Stimulated activated CD4-positive, alpha-beta T cell treated with anti-CD3 and anti-CD28 coated beads, Interleukin-15, amount 100 ng/mL, for 24 hours (primary cell): ENCODE data around the gene RPTOR.

Source experiments
- DNase-seq: peaks from one replicate; pipeline ENCODE4 v3.0.0-alpha.2; 2020

Gene RPTOR

DNA sequence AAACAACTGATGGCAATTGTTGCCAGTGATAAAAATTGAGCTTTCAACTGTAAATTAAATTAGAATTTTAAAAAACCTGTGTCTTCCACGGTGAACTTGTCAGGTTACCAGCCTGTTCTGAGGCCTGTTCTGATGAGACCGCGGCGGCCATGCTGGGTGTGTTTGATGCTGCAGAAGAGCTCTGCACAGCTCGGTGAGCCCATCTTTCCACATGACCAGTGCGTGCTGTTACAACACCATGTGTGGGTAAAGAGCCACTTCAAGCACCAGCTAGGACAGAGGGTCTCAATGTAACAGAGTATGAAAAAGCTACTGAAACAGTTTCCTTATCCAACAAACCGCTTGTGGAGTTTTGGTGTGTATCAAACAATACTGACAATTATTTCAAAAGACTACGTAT lies 48.5 kb downstream of the RPTOR start:
- DNase-seq, result no peak

DNA sequence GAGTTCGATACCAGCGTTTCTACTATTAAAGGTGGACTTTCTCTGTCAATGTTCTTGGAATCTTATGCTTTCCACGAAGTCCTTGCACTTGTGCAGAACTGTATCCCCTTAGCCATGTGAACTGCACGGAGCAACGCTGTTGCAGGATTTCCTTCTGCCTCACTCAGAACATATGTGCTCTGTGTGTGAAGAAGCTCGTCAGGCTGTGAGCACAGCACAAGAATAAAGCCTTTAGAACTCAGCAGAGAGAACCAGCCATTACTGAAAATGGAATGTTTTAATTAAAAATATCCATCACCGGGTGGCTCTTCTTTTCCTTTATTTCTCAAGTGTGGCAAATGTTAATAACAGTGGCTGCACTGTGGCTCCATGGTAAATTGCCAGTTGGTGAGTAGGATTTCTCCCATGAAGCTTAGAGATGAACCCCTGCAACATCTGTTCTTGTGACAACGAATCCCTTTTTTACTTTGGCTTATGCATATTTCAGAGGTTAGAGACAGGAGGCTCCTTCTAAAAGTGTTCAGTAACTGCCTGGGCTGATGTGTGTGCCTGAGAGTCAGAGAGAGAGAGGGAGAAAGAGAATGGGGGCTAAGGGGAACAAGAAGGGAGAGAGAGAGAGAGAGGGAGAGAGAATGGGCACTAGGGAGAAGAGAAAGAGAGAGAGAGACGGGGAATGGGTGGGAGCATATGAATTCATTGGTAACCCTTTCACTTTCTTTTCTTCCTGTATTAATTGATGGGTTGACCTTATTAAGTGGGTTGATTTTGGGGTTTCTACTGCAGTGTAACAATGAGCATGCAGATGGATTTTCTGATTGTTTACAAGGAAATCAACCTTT lies 50.0 kb downstream of the RPTOR start:
- DNase-seq, result no peak

DNA sequence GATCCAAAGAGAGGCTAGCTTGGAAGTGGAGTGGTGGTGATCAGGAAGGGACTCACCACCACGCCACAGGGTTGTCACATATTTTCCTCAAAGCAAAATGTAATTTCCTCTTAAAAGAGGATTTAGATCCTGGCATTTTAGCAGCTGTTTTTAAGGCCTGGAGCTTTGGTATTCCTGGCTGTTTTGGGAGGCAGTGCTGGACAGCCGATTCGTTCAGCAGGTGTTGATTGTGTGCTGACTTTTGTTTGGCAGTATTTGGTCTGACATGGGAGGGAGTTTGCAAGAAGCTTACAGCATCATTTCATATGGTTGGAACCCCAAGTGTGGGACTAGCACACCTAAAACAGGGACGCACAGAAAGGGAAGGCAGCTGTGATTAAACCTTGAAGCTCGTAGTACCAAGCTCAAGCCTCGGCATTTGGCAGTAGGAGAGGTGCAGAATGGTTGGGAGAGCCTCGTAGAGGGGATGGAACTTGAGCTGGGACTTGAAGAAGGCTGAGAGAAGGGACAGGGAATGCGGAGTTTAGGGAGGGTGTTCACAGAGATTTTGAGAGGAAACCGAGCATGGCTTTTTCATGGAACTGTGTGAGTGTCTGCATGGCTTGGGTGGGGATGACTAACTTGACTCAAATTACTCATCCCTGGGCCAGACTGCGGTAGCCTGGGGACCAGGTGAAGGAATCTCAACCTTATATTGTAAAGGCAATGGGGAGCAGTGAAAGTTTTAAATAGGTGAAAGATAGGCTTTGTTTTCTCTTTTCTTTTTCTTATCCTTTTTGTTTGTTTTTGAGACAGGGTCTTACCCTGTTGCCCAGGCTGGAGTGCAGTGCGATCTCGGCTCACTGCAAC lies 52.3 kb downstream of the RPTOR start:
- DNase-seq, result peak; percentile 59

DNA sequence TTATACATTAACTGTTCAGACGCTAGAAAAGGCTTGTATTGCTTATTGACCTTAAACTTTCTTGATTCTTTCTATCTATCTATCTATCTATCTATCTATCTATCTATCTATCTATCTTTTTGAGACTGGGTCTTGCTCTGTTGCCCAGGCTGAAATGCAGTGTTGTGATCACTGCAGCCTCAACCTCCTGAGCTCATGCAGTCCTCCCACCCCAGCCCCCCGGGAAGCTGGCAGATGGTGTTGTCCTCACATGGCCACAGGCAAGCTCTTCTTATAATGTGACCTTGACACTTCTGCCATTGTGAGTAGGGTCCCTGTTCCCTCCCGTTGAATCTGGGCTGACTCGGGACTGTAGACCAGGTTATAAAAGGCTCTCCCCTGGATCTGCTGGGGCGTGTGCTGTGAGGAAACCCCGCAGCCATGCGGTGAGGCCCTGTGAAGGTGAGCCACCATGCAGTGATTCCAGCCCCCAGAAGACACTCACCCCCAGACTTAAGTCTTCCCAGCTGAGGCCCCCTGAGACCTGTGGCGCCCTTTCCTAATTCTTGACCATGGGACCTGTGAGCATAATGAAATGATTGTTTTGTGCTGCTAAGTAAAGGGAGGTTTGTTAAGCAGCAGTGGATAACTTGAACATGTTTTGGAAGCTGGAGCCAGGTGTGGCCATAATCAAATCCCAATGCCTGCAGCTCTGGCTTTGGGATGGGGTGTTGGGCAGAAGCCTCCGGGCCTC lies 54.3 kb downstream of the RPTOR start:
- no peak for DNase-seq

DNA sequence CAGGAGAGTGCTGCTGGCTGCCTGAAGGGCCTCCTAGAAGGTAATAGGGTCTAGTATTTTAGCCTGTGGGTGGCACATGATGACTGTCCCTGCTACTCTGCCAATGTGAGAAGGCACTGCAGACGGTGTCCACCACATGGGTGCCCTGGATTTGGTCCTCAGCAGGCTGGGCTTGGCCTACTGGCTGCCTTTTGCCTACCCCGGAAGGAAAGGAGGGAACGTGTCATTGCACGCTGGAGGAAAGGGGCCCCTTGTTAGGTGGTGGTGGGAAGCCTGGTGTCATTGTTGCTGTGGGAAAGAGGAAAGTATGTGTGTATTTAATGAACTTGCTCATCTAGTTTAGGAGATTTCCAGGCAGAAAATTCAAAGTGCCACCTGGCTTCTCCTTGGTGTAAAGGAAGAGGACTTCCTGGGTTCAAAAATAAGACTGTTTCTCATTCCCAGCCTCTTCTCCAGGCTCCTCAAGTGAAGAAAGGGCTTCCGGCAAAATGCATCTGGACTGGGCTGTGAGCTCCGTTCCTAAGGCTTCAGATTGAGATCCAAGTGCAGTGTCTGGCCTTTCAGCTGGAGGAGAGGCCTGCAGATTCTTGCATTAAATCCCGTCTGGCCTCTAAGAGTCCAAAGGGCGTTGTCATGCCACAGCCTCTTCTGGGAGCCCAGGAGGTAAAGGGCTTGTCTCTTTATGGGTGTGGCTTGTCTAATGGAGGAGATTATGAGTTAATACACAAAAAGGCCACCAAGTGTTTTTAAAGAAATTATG lies 55.1 kb downstream of the RPTOR start:
- peak; percentile 25 for DNase-seq

DNA sequence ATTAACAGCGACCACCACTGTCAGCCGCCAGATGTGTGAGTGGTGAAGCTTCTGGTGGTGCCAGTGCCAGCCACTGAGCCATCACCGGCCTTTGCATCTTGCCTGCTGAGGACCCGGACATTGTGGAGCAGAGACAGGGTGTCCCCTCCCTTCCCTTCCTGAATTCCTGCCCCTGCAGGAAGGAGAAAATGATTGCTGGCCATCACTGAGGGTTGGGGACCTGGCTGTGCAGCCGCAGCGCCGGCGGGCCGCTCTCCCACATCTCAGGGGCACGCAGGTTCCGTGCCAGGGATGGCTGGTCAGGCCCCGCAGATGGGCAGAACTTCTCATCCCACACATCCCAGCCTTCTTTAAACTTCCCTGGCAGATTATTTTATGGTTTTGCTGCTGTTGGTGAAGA lies 56.5 kb downstream of the RPTOR start:
- DNase-seq, result no peak

DNA sequence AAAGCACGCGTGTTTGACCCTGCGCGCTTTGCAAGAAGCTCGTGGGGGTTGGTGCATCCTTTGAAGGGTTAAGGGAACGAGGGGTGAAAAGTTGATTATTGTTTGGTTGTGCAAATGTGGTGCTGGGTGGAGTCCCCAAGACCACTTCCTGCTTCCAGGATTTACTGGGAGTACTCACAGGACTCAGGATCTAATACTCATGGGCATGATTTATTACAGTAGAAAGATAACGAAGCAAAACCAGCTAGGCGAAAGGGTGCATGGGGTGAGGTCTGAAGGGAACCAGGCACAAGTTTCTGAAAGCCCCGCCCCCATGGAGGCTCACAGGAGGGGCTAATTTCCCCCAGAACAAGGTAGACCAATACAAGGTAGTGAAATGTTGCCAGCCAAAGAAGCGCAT lies 58.8 kb downstream of the RPTOR start:
- DNase-seq, result no peak

DNA sequence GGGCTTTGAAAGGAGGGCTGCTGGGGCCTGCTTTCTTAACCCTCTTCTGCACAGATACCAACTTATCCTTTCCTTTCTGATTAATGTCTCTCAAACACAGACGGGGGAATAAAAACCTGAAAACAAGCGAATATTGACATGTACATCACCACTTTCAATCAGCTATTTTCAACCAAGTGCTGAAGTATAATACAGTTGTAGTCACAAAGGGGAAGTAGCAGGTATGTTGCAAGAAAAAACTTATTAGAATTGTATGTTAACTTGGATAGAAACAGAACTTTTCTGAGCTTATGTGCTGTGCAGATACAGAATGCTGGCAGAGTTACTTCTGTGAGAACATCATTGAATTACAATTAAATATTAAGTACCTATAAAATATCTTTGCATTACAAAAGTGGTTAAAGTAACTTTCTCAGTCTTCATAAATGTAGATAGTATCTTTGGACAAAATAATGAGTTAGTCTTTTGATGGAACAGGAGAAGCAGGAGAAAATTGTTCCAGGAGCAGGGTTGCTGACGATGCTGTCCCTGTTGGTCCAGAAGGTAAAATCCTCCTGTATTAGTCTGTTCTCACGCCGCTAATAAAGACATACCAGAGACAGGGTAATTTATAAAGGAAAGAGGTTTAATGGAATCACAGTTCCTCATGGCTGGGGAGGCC lies 59.5 kb downstream of the RPTOR start:
- no peak for DNase-seq

DNA sequence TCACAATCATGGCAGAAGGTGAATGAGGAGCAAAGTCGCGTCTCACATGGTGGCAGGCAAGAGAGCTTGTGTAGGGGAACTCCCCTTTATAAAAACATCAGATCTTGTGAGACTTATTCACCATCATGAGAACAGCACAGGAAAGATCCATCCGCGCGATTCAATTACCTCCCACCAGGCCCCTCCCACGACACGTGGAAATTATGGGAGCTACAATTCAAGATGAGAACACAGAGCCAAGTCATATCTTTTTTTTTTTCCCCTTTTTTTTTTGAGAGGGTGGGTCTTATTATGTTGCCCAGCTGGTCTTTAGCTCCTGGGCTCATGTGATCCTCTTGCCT lies 60.0 kb downstream of the RPTOR start:
- peak; percentile 44 for DNase-seq

DNA sequence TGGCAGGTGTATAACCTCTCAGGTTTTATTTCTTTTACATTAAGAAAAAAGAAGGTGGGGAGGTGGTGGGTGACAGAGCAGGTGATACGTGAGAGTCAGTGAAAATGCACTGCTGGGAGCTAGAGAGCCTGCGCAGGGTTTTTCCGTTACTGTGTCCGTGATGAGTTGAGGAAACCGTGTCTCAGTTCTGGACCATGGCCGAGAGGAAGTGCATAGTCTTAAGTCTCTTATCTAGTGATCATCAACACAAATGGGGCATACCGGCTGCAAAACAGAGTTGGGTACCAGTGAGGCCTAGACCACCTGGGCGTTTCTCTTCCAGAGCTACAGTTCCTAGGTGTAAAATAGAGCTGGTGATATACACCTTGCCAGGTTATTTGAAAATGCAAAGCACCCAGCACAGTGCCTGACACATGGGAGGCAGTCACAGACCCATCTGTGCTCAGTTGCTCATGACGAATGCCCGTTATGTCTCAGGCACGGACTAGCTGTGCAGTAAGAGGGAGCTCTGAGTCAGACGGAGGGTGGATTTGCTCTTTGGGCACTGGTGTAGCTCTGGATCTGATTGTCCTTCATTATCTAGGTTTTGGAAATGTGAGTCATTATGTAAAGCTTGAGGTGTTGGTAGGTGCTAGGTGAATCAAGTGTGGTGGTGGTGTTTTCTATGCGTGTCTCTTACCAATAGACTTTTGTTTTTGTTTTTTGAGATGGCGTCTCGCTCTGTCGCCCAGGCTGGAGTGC lies 60.9 kb downstream of the RPTOR start:
- peak; percentile 86 for DNase-seq

DNA sequence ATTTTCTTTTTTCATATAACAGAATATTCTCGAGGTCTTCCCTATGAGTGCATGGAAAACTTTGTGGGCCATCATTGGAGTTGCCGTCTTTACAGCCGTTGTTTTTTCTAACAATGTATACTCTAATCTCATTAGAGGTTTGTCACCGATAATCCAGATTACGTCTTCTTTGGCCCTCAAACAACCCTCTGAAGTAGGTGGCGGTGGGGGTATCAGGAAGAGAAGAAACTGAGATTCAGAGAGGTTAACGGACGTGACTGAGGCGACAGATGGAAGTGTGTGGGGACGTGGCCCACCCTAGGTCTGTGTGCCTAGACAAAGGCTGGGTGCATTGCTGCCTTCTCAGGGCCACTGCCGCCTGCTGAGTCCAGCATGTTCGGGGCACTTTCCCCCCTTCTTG lies 63.7 kb downstream of the RPTOR start:
- DNase-seq, result no peak

DNA sequence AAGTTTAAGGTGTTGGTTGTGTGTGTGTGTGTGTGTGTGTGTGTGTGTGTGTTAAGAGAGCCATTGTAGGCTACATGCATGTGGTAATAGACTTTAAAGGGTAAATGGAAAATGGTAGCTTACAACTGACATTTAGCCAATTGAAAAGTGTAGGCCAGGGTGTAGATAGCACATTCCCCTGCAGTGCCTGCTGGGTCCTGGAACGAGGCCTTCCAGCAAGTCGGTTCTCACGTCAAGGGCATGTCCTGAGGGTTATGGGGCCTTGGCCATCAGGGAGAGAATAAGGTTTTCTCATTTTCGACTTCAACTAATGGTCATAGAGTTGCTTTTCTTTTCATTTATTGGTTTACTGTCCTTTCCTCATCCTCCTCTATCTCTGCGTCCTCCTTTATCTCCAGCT lies 65.1 kb downstream of the RPTOR start:
- DNase-seq, result no peak

DNA sequence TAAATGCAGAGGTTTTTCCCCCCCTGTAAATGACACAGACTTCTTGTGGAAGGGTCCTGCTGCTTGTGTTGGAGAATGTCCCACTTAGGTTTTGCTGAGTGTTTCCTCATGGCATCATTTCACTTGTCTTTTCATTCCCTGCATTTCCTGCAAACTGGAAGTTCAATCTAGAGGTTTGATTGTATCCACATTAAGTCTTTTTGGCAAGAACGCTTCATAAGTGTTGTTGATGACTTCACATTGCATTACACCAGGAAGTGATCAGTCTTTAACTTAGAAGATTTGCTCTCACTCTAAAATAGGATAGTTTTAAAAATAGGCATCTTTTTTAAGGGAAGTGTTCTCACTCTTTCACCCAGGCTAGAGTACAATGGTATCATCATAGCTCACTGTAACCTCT lies 67.2 kb downstream of the RPTOR start:
- no peak for DNase-seq

DNA sequence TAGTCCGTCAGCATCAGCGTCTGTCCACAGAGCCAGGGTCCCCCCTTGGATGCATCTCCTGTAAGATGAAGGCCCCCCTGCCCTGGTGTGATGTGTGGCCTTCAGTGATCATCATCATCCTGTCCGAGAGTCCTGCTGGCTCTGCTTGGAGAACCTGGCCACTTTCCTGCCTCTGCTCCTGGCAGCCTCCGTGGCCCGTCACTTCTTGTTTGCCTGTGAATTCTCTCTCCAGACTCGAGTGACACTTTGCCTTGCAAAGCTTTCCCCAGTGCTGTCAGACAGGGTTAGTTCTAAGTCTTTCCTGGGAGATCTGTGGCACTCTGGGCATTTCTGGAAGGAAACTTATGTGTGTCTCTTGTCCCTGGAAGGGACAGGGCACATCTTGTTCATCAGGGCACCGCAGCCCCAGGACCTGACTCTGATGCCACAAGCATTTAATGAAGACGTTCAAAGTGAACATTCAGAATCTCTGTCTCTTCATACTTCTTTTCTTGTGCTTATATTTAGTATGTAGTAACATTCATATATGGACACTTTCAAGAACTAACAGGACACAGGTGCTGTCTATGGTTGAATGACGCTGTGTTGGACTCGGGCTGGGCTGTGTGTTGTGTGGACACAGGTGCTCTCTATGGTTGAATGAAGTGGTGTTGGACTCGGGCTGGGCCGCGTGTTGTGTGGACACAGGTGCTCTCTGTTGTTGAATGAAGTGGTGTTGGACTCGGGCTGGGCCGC lies 68.5 kb downstream of the RPTOR start:
- no peak for DNase-seq

DNA sequence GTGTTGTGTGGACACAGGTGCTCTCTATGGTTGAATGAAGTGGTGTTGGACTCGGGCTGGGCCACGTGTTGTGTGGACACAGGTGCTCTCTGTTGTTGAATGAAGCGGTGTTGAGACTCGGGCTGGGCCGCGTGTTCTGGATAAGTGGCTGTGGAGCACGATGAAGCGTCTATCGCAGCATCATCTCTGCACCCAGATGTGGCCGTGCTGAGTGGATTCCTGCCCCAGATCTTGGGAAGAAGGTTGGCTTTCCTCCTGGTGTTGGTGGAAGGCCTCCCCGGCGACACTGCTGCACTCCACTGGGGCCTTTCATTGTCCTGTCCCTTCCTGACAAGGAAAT lies 69.1 kb downstream of the RPTOR start:
- no peak for DNase-seq

DNA sequence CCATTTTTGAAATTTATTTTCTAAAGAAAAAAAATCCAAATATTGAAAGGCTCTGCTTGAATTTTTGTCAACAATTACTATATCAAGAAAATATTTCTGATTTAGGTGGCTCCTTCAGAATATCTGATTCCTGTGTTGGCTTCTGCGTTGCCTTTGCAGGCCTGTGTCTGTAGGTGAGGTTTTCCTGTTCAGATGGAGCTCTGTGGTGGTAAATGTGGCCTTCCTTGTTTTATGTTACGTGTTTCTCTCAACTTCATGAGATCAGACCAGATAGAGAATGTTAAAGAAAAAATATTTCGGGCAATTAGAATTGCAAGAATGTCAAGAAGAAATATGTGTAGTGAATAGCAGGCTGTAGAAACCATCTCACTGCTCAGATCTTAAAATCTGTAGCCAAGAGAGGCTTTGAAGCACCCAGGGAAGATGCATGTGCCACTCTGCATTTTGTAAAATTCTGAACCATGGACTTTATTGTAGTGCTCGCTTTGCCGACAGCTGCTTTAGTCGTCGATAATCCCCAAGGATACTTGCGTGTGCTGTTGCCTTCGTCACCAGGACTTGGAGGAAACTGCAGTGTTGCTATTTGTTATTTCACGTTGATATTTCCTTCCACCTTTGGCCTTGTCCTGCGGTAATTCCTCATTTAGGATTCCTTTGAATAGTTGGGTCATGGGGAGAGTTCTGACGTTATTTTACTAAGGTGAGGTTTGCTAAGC lies 69.9 kb downstream of the RPTOR start:
- DNase-seq, result no peak

DNA sequence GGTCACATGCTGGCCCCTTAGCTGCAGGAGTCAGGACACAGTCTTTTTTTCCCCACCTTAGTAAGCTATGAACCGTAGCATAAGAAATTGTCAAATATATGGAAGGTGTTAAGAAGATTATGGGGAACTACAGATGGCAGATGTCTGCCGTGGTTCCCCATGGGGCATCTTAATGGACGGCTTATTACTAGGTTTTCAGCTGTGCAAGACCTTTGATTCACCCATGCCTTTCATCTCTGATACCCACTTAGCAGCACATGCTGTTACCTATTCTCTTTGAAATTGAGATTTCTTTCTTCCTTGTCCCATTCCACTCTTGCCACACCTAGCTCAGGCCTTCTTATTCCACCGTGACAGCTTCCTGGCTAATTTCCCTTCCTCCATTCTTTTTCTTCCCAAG lies 70.7 kb downstream of the RPTOR start:
- no peak for DNase-seq

DNA sequence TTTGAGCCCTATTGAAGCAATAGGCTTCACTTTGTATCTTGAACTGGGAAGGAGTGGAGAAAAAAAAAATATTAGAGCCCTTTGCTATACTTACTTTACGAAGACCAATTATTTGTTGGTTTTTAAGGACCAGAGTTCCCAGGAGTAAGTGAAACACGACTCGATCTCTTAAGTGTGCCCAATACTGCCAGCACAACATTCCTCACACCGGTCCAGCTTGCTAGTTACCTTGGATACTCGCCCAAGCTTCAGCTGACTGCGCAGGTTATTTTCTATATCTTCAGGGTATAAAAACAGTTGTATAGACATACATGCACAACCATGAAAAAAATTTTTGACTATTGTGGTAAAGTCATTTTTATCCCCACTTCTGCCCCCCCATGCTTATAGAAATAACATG lies 72.1 kb downstream of the RPTOR start:
- no peak for DNase-seq

DNA sequence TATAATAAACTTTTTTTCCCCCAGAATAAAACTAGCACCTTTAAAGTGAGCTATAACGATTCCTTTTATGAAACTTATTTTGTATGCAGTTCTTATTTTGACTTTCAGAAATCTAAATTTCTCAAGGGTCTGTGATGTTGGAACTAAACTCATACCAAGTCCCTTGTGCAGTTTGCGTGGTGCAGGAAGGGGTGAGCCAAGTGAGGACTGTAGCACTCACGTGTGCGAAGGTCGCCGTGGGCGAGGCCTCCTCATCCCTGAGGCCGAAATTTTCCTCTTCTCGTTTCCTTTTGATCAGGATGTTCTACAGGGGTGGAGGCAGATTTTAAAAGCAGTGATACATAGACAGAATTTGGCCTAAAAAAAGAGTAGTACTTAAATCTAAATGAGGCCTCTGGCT lies 73.7 kb downstream of the RPTOR start:
- DNase-seq, result peak; percentile 59

DNA sequence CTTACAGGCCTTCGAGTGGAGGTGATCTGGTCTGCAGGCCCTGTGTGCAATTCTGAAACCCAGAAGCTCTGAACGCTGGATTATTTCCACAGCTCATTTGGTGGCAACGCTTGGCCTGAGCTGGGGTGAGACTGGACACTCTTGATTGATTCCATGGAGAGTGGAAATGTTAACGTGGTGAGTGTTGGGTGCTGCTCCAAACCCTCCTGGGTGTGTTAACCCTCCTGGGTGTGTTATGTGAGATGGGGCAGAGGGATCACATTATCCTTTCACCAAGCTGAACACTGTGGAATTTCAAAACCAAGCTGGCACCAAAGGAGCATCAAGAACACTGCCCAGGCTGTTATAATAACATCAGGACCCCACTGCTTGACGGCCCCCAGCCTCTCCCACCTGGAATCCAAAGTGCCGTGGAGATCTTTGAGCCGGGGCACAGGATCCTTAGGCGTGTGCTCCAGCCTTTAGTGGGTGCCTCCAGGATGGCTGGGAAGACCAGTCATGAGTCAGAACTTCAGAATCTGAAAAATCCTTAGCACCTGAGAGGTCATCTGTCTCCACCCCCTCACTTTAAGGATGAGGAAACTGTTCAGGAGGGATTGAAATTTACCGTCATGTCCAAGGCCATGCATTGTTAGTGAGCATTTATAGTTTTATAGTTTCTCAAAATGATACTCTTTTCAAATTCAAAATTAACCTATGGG lies 75.0 kb downstream of the RPTOR start:
- no peak for DNase-seq
